ENCODE results near the gene NTPCR.

DNA sequence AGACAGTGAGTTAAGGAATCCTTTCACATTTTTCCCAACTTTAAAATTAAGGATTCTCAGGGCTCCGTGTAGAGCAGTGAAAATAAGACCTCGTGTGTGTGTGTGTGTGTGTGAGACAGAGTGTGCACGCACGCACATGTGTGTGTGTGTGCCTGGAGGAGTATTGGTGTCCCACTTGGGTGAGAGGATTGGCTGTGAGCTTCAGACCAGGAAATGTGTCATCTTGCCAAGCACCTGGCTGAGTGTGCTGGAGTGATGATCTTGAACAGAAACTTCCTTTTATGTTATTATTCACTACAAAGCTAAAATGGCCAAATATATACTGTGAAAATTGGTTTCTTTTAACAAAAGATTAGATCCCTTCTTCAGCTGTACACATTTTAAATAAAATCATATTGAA lies 35.2 kb upstream of the NTPCR start:
- TF ChIP-seq CTCF (IDR thresholded peaks at IDR 0.05; ENCODE audit: insufficient read depth, low read length), result no peak
- no peak for TF ChIP-seq POLR2AphosphoS5 (IDR thresholded peaks at IDR 0.05; ENCODE audit: low read depth)
- TF ChIP-seq GABPA (IDR thresholded peaks at IDR 0.05; ENCODE audit: low read depth), result no peak

All from HL-60 (cell line).